HG03460 (cell line): Measurements from ENCODE around the gene NFATC1.

ENCODE experiments used
- ATAC-seq: cut with Tn5 transposase; IDR thresholded peaks from one replicate; pipeline ENCODE4 v1.9.1; 2021; ENCODE audit not compliant: unreplicated experiment

Gene NFATC1

DNA sequence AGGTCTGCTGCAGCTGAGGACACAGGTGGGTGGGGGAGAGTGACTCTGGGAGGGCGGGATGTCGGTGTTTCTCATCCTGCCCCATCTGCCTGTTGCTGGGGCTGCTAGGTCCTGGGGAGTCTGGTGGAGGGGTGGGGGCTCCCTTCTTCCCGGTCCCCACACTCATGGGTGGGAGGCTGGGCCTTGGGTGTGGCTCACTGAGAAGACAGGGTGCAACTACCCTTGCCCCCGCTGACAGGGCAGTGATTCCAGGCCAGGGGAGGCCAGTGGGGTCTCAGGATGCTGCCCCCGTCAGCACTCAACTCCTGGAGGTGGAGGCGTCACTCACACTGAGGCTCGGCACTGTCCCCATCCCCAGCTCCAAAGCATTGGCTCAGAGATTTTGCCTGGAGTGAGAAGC lies 7.7 kb upstream of the NFATC1 start:
- no peak for ATAC-seq

DNA sequence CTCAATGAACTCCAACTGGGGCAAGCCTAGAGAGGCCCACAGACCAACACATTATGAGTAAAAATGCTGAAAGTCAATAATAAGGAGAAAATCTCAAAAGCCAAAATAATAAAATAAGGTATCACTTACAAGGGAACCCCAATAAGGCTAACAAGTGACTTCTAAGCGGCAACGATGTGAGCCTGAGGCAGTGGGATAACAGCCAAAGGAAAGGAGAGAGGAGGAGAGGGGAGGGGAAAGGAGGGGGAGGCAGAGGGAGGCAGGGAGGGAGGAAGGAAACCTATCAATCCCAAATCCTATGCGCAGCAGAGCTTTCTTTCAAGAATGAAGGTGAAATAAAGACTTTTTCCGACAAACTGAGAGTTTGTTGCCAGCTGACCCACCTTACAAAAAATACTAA lies 6.0 kb upstream of the NFATC1 start:
- no peak for ATAC-seq

DNA sequence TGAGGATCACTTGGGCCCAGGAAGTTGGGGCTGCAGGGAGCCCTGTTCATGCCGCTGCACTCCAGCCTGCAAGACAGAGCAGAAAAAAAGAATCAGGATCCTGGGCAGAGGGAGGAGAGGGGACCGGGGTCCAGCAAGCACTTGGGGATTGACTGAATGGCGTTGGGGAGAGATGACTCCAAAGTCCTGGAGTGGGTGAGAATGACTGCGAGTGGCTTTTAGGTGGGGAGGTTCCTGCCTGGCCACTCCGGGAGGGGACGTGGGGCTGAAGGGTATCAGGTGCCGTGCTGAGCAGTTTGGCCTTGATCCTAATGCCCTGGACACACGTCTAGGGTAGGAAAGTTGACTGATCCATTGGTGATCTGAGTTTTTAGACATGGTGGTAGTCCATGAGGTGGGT lies 3.5 kb upstream of the NFATC1 start:
- ATAC-seq, result no peak

DNA sequence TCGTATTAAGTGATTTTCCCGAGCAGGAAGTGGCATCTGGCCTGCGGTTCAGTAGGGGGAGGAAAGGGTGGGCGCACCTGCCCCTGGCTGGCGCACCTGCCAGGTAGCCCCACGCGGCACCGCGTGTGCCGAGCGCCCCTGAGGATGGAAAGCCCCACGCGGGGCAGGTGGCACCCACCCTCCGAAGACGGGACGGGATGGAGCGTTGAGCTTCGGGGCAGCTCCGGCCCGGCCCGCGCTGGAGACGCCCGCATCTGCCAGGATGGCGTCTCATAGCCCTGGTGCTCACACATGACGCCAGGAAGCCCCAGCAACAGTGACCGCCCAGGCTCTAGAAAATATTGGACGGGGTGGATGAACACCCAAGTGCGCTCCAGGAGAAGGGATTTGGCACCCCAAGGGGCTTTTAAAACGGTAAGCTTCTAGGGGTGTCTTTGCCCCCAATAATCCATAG lies 2.5 kb upstream of the NFATC1 start:
- ATAC-seq, result no peak

DNA sequence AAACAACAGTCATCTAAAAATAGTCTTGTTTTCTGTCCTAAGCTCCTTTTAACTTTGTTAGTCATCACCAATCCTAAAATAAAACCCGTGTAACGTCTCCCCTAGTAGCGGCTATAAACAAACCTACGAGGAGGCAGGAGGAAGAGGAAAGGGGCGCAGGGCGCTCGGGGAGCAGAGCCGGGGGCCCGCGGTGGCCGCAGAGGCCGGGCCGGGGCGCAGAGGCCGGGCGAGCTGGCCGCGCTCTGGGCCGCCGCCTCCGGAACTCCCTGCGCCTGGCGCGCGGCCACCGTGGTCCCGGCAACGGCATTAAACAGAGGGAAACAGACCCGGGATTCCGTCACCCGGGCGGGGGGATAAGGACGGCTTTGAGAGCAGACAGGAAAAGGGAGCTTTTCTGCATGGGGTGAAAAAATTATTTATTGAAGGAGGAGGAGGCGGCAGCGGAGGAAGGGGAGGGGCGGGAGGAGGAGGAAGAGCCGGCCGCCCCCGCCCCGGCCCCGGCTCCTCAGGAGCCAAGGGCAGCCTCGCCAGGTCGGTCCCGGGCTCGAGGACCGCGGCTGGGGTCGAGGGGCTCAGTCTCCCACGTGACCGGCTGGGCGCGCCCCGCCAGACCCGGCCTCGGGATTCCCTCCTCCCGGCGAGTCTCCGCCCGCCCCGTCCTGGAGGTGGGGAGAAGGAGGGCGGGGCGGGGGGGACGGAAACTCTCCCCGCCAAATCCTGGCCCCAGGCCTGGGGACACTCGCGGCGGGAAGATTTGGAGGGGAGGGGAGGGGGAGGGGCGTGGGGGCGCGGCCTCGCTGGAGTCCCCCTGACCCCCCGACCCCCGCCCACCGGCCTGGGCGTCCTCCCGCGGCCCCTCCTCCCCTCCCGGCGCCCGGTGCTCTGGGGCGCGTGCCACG lies 1.8 kb upstream of the NFATC1 start:
- ATAC-seq, result no peak

DNA sequence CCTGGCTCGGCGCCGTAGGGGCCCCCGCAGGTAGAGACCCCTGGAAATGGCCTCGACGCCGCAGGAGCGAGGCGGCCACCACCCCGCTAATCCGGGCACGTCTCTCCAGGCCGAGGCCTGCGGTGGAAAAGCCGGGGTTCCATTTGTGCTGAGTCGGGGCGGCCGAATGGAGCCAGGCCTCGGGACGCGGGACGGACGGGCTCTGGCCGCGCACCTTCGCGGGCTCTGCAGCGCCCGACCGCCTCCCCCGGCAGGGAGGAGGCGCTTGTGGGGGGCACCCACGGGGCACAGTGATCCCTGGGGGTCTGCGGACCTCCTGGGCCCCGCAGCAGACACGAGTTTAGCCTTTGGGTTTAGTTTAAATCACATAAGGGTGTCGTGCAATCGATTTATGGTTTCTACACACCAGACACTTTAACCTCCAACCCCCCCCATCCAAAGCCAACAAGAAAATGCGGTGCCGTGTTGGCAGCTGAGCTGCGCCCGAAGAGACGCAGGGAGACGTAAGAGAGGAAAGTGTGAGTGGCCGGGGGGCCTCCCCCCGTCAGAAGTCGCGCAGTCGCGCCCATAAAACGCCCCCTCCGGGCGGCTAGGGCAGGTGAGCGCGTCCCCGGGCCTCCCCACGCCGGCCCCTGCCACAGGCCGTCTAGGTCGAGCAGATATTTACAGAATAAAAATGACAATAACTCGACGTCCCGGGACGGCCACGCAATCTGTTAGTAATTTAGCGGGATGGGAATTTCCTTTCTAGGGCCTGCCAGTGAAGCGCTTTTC lies 1.0 kb upstream of the NFATC1 start:
- no peak for ATAC-seq

DNA sequence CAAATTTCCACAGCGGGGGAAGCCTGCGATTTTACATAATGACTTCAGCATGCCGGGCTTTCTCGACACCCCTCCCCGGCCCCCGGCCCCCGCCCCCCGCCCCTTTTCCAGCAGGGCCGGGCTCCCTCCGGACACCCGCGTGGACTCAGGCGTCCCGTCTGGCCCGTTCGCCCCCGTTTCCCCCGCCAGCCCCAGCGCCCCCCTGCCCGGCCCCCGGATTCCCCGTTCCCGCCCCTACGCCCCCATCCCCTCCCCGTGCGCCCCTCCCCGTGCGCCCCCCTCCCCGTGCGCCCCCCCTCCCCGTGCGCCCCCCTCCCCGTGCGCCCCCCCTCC lies 456 bp upstream of the NFATC1 start:
- no peak for ATAC-seq

DNA sequence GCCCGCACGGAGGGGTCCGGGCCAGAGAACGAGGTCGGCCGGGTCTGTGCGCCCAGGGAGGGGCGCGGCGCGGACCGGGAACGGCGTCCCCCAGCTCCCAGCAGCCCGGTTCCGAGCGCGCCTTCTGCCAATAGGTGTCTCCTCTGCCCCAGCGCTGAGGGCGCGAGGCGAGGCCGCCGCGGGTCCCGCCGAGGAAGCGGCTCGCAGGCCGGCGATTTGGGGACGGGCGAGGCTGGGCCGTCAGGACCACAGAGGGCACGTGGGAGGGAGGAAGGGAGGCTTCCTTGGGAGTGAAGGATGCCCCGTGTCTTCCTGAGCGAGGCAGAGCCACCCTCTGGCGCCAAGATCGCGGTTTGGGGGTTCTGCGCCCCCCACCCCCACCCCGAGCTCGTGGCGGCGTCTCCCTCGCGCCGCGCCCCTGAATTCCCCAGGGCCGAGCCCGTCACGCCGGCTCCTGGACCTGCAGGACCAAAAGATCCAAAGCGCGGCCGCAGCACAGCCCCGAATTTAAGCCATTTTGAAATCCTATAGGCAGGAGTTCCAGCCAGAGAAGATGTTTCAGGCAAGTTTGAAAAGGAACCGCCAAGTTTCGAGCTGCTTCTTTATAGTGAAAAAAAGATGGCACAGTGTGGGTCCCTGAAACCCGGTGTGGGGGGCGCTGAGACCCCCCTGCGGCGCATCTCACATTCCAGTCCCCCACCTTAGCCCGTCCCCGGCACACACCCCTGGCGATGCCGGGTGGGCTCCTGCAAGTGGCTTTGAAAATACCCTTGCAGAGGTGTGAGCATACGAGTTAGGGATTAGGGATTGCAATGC lies 909 bp downstream of the NFATC1 start:
- no peak for ATAC-seq

DNA sequence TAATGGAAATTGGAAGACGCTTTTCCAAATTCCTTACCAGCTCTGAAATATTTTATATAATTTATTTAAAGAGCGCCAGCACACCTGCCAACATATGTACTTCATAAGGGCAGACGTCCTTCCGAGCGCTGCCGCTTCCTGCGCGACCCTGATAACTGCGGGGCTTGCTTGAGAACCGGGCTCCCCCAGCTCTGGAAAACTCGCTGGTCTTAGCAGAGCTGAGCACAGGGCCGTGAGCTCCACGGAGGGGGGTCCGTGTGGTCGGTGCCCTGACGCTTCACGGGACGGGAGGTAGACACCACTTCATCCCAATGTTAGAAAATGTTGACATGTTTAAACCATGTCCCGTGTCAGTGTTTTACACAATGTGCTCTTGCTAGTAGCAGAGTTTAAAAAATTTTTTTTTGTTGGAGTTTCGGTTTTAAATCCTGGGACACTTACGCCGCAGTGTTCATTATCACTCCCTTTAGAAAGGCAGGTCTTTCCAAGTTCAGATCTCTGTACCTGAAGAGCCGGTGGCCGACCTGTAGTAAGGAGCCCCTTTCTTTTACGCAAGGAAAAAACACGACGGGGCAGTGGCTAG lies 1.6 kb downstream of the NFATC1 start:
- no peak for ATAC-seq

DNA sequence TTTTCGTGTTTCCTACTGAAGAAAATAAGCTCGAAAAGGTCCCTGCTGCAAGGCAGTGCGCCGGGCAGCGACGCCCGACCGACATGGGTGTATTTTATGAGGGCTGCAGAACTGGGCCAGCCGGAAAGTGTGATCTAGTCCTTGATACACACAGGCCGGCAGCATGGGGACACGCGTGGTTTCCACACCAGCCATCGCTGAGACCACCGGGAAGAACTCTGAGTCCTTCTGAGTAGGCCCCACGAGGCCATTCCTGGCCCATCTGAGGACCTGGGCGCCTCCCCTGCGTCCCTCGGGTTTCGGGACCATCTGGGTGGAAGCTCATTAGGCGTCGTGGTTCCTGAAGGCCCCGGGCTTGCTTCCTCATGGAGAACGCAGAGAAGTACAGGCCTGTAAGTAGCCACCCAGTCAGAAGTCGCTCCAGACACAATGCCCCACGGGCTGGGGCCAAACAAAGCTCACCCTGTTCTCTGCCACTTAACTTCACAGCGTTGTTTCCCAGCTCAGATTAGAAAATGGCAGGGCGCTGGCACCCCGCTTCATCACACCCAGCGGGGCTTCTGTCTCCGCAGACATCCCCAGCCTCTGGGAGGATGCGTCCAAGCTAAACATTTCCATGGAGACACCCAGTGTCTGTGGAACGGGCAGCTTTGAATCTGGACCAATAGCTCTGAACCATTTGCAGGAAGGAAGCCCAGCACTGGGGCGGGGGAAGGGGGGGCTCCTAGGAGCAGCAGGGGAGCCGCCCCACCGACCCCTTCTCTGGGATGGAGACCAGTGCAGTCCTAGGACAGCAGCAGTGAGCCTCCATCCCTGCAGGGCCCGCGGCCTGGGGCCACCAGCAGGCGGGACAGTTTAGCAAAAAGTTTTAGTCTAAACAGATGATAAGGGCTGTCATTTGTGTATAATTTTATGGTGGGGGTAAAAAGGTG lies 2.4 kb downstream of the NFATC1 start:
- ATAC-seq, result no peak

DNA sequence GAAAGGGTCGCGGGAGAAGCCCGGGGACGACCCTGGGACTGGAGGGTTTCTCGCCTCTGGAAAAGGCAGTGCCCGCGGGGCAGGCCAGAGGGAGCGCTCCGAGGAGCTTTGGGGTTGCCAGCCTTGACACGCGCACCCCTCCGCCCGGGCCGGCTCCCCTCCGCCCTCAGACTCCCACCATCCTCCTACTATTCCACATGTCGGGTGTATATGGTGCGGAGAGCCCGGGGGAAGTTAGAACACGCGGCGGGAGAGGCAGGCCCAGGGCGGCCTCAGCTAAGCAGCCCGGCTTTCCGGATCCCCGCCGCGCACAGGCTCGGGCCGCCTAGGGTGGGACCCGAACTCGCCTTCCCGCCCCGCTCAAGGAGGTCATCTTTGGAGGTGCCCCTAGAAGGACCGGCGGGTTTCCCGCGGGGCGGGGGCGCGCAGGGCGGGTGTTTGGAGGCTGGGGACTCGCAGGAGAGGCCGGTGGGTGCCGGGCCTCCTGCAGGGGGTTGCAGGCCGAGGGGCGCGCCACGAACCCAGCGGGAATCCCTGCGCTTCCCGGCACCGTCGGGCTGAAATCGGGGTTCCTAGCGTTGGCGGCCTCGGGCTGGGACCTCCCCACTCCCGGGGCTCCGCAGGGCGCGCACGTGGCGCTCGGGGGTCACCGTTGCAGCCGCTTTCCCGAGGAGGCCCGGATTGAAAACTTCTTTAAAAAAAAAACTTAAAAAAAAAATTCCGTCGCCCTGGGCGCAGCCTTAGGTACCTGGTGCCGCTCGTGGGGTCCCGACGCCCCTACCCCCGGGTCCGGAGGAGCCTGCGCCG lies 3.7 kb downstream of the NFATC1 start:
- ATAC-seq, result no peak

DNA sequence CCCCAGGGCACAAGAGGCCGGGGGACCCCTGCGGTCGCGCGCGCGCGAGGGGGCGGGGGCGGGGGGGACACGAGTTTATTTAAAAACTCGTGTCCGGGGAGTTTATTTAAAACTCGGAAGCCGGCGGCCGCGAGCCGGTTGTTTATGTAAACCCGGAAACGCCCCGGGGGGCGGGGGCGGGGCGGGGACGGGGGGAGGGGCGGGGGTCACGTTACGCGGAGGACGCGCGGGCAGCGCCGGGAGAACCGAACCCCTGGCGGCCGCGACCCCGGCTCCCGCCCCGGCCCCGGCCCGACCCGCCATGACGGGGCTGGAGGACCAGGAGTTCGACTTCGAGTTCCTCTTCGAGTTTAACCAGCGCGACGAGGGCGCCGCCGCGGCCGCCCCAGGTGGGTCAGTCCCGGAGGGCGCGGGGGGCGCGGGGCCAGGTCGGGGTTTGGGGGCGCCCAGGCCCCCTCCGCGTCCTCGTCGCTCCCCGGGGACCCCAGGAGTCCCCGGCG lies 4.4 kb downstream of the NFATC1 start:
- no peak for ATAC-seq

DNA sequence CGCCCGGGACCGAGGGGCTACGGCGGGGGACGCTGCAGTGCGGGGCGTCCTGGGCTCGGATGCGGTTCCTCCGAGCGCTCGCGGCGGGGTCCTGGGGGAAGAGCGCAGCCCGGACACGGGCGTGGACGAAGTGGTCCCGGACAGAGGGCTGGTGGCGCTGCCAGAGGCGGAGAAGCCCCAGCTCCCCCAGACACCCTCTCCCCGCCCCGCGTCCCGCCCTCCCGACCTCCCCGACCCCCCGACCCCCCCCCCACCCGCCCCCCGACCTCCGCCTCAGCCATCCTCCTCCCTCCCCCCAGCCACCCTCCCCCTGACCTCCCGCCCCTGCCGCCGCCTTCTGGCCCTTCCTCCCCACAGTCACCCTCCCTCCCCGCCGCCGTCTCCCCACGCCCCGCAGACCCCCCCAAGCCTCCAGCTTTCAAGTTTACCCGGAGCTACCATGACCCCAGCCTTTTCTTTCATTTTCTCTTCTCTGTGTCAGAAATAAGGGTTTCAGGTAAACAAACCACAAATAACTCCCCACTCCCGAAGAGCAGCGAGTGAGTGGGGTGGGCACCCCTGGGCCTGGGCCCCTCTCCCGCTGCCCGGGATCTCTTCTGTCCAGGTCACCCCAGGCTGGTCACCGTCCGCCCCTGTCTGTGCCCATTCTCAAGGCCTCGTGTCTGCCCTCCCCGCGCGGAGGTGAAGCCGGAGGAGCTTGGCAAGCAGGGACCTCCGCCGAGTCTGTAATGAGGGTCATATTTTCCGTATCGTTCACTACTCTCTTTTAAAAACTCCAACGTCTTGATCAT lies 5.1 kb downstream of the NFATC1 start:
- ATAC-seq, result no peak

DNA sequence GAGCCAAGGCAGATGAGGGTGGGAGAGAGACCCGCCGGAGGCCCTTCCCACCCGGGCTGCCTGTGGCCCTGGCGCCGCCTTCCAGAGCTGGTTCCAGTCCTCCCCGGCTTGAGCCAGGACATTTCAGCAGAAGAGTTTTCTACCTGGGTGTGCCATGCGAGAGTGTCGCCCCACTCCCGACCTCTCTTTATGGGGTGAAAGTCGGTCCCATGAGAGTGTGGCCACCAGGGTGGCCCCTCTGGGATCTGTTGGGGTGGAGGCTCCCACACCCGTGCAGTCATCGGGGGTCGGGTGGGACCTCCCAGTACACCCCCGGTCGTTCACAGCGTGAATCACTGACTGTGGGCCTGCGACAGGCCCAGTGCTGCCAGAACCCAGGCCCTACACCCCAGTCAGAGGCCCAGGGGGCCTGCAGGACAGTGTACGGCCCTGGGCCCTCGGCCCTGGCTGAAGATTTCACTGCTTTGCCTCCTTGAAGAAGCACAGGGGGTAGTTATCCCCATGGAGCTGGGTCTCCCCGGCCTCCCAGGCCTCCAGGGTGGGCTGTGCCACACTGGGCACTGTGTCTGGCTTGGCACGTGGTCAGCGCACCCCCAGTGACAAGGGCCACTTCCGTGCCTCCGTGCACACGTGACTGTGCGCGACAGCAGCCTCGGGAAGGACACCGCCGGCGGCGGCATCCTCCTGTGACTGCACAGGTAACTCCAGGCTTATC lies 5.9 kb downstream of the NFATC1 start:
- no peak for ATAC-seq

DNA sequence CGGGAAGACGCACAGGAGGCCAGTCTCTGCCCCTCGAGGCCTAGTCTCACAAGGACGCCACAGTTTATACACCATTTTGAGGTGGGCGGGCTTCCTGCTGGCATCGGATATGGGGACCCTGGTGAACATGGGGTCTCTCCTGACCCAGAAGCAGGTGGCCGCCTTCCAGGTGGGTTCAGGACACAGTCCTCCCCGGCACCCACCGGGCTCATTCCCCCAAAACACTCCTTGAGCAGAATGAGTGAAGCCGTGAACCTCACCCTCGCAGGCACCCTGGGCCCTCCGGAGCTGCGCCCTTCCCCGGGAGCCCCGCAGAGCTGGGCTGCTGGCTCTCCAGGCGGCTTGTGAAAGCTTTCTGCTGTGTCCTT lies 6.5 kb downstream of the NFATC1 start:
- no peak for ATAC-seq

DNA sequence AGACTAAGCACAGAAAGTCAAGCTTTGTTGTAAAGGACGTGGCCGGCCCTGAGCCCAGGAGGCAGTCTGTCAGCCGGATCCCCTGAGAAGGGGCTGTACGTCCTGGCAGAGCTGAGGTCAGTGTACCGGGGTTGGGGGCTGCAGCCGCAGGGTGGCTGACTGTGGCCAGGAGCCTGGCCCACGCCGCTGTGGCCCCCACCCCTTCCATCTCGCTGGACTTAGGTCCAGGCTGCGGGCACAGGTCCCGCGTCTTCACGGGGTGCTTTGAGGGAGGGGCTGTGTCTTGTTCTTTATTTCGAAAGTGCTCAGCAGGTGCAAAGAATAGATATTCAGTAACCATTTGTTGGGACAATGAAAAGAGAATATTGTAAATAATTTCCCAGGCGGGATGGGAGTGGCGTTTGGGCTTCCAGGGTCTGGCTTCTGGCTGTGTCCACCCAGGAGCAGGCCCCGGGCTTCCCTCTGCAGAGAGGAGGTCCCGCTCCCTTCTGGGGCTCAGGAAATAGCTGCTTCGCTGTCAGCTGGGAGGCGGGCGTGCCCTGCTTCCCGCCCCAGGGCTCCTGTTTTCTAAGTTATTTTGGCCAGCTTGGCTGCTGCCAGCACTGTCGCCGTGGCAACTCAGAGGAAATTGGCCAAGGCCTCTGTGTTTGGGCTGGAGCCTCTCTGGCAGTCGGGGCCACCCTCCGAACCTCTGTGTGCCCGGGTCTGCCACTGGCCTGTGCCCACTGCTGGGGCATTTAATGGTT lies 7.4 kb downstream of the NFATC1 start:
- no peak for ATAC-seq
